ENCODE results near the gene CAPG.
"Not testable (repeated sequence)": the region's sequence is repeated elsewhere in the genome, so short reads cannot be mapped to it uniquely, and the experiment has no call there.

Gene CAPG

DNA sequence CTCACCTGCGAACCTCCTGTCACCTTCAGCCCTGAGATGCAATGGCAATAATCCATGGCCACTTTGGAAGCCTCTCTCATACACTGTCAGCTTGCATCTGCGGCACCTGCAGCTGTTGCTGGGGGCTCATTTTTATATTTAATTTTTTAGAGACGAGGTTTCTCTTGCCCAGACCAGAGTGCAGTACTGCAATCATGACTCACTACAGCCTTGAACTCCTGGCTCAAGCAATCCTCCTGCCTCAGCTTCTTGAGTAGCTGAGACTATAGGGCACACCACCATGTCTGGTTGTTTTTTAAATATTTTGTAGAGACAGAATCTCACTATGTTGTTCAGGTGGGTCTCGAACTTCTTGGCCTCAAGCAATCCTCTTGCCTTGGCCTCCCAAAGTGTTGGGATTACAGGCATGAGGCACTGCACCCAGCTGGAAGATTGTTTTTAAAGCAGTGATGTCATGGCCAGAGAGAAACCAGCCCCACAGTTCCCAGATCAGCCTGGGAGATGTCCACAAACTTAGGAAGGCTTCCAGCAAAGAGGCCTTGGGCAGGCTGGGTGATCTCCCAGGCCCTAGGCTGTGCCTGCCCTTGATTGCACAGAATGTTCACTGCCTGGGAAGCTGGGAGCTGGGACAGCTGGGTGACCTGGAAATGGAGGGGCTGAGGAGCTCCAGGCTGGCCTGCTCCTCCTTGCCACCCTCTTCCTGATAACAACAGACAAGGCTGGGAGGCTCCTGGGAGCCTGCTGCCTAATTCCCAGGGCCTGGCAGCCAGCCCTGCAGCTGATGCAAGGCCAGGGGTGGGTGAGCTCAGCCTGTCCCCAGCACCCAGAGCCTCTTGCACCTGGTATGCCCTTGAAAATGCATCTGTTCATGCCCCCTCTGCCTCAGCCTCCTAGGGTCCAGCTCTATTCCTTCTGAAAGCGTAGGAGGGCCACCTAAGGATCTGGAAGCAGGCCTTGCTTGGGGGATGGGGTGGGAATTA, 35.4 kb upstream of the CAPG start:
- TF ChIP-seq CTCF (IDR thresholded peaks at IDR 0.05), result no peak
- Histone ChIP-seq H3K27ac (peak overlapping the region; percentile 15 to 73), H3K4me3 (no peak overlapping the region)
- DNase-seq (ENCODE audit: low spot score), result peak; percentile 73

- no peak overlapping the region for H3K27ac ChIP-seq
- H3K4me3 ChIP-seq, result no peak overlapping the region
- DNase-seq (ENCODE audit: low spot score), result no peak
- TF ChIP-seq CTCF (IDR thresholded peaks at IDR 0.05), result no peak
Observed at GRCh38 chr2:85444629-85445172, 34.5 kb upstream of the CAPG start.

- no peak for DNase-seq (ENCODE audit: low spot score)
- no peak for TF ChIP-seq CTCF (IDR thresholded peaks at IDR 0.05)
- H3K27ac ChIP-seq, result no peak overlapping the region
Observed at GRCh38 chr2:85441864-85442263, 31.7 kb upstream of the CAPG start.

DNA sequence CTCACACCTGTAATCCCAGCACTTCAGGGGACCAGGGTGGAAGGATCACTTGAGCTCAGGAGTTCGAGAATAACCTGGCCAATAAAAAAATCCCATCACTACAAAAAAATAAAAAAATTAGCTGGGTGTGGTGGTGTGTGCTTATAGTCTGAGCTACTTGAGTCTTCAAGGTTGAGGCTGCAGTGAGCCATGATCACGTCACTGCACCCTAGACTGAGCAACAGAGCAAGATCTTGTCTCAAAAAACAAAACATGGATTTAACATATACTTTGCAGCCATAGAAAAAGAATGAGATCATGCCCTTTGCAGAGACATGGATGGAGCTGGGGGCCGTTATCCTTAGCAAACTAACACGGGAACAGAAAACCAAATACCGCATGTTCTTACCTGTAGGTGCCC, 30.6 kb upstream of the CAPG start:
- no peak overlapping the region for H3K27ac ChIP-seq
- TF ChIP-seq CTCF (IDR thresholded peaks at IDR 0.05), result no peak
- DNase-seq (ENCODE audit: low spot score), result no peak

More at GRCh38 chr2:85441864-85442263, 31.7 kb upstream of the CAPG start:
- no peak overlapping the region for H3K4me3 ChIP-seq

GRCh38 chr2:85439986-85440385, 29.8 kb upstream of the CAPG start:
- Histone ChIP-seq H3K27ac (no peak overlapping the region), H3K4me3 (no peak overlapping the region)
- TF ChIP-seq CTCF (IDR thresholded peaks at IDR 0.05), result no peak
- DNase-seq (ENCODE audit: low spot score), result no peak

More for the DNA sequence above, 30.6 kb upstream of the CAPG start:
- no peak overlapping the region for H3K4me3 ChIP-seq

- DNase-seq (ENCODE audit: low spot score); H3K4me3 ChIP-seq: not testable (repeated sequence)
- H3K27ac ChIP-seq, result peak overlapping the region; percentile 13 to 90
Observed at GRCh38 chr2:85439569-85439968, 29.4 kb upstream of the CAPG start.

GRCh38 chr2:85439025-85439472, 28.9 kb upstream of the CAPG start:
- Histone ChIP-seq H3K4me3 (no peak overlapping the region), H3K27ac (peak overlapping the region; percentile 90 to 98)
- no peak for DNase-seq (ENCODE audit: low spot score)
- no peak for TF ChIP-seq CTCF (IDR thresholded peaks at IDR 0.05)
